ENCODE measurements around the gene MANF.

Gene MANF

DNA sequence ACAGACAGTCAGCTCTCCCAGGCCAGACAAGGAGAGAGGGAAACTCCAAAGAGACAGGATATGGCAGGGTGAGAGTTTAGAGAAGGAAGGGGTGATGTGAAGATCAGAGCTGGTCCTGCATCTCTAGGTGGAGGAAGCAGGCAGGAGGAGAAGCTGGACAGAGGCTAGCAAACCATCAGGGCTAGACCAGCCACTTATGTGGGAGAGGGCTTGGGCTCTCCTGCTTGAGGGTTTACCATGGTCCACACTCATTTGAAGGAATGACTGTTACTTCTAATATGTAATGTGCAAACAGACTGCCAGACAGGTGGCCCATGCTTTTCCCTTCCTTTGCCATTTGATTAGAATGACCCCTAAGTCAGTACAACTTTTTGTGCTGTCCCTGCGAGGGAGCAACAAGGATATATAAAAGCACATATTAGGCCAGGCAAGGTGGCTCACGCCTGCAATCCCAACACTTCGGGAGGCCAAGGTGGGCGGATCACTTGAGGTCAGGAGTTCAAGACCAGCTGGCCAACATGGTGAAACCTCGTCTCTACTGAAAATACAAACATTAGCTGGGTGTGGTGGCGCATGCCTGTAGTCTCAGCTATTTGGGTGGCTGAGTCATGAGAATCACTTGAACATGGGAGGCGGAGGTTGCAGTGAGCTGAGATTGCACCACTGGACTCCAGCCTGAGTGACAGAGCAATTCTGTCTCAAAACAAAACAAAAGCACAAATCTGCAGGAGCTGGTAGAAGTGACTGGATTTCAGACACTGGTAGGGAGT is 41.0 kb upstream of the MANF start:
- DNase-seq (ENCODE audit: low read depth): peak; percentile 85
- no peak overlapping the region for H3K4me3 ChIP-seq (ENCODE audit: control insufficient read depth, low read depth, low read length)
- TF ChIP-seq, protein P1, sequence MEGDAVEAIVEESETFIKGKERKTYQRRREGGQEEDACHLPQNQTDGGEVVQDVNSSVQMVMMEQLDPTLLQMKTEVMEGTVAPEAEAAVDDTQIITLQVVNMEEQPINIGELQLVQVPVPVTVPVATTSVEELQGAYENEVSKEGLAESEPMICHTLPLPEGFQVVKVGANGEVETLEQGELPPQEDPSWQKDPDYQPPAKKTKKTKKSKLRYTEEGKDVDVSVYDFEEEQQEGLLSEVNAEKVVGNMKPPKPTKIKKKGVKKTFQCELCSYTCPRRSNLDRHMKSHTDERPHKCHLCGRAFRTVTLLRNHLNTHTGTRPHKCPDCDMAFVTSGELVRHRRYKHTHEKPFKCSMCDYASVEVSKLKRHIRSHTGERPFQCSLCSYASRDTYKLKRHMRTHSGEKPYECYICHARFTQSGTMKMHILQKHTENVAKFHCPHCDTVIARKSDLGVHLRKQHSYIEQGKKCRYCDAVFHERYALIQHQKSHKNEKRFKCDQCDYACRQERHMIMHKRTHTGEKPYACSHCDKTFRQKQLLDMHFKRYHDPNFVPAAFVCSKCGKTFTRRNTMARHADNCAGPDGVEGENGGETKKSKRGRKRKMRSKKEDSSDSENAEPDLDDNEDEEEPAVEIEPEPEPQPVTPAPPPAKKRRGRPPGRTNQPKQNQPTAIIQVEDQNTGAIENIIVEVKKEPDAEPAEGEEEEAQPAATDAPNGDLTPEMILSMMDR (conservative IDR thresholded peaks at IDR 0.05; ENCODE audit: control insufficient read depth, insufficient read depth, low read depth, low read length): no peak

DNA sequence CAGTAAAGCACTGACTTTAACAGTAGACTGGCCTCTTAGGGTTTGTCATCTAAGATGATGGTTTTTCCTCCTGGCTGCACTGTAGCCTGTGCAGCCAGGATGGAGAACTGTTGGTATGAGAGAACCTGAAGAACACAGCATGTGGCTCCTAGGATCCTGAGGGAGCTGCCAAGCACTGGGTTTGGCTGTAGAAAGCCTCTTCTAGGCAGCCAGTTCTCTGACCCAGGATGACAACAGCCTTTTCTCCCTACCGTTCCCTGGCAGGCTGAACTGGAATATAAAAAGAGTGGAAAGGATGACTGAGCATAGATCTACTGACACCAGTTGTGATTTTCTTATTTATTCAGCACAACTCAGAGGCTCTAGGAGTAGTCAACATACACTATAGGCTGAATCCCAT is 34.3 kb upstream of the MANF start:
- no peak overlapping the region for H3K4me3 ChIP-seq (ENCODE audit: control insufficient read depth, low read depth, low read length)
- TF ChIP-seq, protein P1 (conservative IDR thresholded peaks at IDR 0.05; ENCODE audit: control insufficient read depth, insufficient read depth, low read depth, low read length): no peak
- no peak for DNase-seq (ENCODE audit: low read depth)

DNA sequence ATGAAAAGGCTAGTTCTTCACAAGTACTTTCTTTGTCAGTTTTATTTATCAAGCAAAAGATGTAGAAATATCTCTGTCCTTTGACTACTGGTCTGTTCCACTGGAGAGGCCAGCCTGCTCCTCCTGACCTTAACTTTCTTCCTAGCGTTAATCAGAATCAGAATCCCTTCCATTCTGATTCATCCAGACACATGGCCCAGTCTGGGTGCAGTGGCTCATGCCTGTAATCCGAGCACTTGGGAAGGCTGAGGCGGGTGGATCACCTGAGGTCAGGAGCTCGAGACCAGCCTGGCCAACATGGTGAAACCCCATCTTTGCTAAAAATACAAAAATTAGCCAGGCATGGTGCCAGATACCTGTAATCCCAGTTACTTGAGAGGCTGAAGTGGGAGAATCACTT is 32.0 kb upstream of the MANF start:
- H3K4me3 ChIP-seq (ENCODE audit: control insufficient read depth, low read depth, low read length): no peak overlapping the region
- TF ChIP-seq, protein P1 (conservative IDR thresholded peaks at IDR 0.05; ENCODE audit: control insufficient read depth, insufficient read depth, low read depth, low read length): no peak
- peak; percentile 36 for DNase-seq (ENCODE audit: low read depth)

DNA sequence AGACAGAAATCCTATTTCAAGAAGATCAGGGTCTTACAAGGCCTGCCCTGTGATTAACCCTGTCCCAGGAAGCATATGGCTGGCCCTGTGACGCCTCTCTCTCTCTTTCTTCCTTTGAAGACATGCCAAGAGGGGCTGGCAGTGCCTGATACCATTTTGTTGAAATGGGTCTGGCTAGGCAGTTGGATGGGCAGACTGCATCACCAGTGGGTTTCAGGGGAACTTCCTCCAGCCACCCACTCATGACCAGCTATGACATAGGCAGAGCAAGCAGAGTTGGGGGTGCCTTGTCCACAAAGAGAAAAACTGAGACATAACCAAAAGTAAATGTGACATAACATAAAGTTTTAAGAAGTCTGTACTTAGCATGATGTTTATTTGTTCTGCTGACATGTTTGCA is 31.4 kb upstream of the MANF start:
- H3K4me3 ChIP-seq (ENCODE audit: control insufficient read depth, low read depth, low read length): no peak overlapping the region
- TF ChIP-seq, protein P1 (conservative IDR thresholded peaks at IDR 0.05; ENCODE audit: control insufficient read depth, insufficient read depth, low read depth, low read length): no peak
- no peak for DNase-seq (ENCODE audit: low read depth)

DNA sequence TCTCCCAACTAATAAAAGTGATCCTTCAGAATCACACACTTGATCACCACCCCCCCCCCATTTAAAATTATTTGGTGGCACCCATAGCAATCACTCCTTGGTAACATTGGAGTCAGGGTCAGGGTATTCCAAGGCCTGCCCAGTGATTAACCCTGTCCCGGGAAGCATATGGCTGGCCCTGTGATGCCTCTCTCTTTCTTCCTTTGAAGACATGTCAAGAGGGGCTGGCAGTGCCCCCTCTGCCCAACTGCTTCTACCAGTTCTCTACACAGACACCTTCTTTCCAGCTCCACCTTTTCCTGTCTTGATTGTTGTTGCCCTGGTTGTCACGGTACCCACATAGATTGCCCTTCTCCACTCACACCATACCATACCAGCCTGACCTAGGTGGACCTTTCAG is 30.9 kb upstream of the MANF start:
- no peak for DNase-seq (ENCODE audit: low read depth)
- TF ChIP-seq, protein P1 (conservative IDR thresholded peaks at IDR 0.05; ENCODE audit: control insufficient read depth, insufficient read depth, low read depth, low read length): no peak
- H3K4me3 ChIP-seq (ENCODE audit: control insufficient read depth, low read depth, low read length): no peak overlapping the region

DNA sequence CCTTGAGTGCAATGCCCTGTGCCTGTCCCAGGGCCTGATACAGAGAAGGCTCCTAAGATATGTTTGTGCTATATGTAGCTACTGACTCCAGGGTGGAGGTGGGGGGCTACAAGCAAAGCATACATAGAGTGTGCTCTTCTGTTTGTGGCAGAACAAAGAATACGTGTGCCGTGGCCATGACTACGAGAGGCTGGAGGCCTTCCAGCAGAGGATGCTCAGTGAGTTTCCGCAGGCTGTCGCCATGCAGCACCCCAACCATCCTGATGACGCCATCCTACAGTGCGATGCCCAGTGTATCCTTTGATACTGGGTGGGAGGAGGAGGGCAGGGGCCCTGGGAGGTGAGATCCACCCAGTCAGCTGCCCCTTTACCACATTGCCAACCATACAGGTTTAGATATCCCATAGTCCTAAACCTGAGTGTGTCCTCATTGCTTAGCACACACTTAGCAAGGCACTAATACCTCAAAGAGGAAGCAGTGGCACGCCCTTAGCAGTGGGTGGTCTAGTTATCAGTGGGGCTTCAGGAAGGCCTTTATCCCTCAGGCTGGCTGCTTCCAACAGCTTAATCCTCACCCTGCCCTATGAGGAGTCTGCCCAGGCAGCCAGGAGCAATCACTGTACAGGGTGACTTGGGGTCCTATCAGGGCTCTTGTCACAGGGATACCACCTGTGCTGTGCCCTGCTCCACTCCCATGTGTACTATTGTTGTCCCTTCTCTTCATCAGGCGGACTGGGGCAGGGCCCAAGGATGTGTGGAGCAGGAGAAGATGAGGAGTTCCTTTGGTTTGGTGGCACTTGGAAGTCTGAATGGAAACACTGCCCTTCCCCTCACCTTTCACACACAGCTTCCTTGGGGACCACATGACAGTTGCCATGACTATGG is 30.1 kb upstream of the MANF start:
- TF ChIP-seq, protein P1 (conservative IDR thresholded peaks at IDR 0.05; ENCODE audit: control insufficient read depth, insufficient read depth, low read depth, low read length): no peak
- H3K4me3 ChIP-seq (ENCODE audit: control insufficient read depth, low read depth, low read length): no peak overlapping the region
- DNase-seq (ENCODE audit: low read depth): no peak

Data from fibroblast of mammary gland (primary cell).